Measurements from ENCODE around the gene STK39.

STK39 gene

DNA sequence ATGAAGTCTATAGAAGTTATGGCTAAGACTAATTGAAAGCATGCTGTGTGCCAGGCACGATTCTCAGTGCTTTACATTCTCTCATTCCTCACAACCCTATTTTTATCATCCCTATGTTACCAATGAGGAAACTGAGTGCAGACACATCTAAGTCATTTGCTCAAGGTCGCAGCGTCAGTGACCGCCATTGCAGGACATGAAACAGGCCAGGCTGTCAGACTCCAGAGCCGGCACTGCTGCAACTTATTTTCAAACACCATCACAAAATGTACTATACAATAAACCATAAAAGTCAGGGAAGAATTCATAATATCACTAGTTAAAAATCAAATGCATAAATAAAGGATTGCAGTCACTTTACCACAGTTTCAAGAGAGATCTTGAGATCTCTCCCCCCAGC, 5.6 kb downstream of the STK39 start:
- DNase-seq: no peak

DNA sequence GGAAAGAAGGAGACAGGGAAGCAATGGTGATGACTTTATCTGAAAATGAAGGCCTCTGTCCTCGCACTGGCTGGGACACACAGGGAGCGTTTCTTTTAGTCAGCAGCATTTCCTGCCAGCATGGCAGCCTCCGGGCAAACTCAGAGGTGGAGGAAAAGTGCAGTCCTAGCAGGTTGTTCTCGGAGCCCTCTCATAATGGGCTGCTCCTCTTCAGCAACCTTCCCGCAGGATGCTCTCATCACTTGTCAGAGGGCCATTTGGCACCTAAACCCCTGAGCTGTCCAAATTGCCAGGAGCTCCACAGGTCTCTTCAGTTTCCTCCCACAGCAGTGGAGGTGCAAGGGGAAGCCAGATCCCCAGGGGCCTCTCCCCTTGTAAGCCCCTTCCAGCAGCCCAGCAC, 6.2 kb downstream of the STK39 start:
- no peak for DNase-seq

- no peak for DNase-seq
Measured at GRCh38 chr2:168239281-168239680, 8.1 kb downstream of the STK39 start.

- DNase-seq: no peak
Measured at GRCh38 chr2:168237741-168238140, 9.7 kb downstream of the STK39 start.

DNA sequence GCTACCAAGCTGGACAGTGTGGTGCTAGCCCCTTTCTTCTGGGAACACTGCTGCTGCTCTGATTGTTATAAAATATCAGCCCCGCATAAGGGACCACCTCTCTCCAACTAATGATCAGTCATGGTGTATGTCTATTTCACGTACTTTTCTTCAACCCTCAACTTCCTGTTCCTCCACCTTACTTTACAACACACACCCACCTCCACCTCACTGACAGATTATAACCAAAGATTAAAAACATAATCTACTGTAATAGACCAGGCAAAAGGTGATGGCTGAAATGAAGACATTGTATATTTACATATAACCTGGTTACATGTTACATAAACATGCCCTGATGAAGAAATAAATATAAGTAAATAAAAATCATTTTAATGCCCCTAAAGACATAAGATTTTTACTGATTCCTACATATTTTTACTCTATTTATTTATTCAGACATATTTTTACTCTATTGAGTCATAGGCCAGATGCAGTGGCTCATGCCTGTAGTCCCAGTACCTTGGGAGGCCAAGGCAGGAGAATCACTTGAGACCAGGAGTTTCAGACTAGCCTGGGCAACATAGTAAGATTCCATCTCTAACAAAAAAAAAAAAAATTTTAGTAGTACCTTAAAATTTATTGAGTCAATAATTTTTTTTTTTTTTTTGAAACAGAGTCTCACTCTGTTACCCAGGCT, 12.8 kb downstream of the STK39 start:
- DNase-seq: no peak

- DNase-seq: no peak
Measured at GRCh38 chr2:168233726-168234406, 13.5 kb downstream of the STK39 start.

DNA sequence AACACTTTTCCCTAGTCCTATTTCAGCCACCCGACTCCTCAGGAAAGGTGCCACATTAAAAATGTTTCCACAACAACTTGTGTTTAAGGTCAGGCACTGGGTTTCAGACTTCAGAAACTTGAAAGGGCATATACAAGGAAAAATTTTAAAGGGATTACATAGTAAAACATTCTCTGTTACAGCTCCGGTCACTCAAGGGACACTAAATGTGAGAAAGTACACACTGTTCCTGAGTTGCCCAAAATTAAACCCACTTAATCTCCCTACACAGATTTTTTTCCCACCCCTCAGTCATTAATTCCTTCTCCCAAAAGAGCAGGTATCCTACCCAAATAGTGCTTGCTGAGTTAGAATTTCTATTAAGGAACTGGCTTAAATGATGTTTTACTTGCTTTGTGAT, 14.2 kb downstream of the STK39 start:
- DNase-seq: no peak

DNA sequence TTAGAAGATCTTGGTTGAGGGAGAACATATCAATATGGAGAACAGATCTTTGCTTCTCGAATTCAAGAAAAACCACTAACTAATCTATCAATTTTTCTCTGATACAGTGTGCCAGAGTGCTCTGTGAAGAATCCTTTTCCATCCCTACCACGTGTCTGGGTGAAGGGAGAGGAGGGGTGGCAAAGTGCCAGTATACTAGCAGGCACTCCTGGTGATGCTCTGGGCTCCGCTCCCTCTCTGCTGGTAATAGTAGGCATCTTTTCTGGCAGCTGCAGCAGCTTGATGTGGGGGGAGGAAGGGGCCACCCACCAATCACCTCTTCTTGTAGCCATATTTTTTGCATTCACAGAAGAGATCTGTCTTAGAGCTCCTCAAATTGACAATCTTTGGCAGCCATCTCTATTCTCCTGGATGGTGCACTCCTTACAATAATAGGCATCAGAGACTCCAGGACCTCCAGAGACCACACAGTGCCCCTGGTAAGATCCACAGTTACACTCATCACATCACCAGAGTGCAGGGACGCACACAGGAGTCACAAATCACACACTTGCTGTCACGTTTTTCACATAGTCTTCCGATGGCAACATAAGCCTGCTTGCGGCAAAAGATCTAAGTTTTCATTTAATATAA, 15.7 kb downstream of the STK39 start:
- no peak for DNase-seq

DNA sequence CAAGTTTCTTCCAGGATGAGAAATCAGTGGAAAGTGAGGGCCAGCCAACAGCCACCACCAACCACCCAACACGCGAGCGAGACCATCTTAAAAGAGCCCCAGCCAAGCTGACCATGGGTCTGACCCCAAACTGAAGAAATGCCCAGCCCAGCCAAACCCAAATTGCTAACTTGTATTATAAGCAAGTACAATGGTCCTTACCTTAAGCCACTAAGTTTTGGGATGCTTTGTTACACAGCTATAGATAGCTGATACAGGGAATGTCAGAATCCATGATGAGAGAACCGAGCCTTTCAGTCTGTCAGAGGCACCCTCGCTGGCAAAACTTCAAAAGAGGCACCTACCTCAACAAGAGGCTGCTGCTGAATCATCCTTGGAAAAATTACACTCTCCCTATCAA, 17.0 kb downstream of the STK39 start:
- no peak for DNase-seq

DNA sequence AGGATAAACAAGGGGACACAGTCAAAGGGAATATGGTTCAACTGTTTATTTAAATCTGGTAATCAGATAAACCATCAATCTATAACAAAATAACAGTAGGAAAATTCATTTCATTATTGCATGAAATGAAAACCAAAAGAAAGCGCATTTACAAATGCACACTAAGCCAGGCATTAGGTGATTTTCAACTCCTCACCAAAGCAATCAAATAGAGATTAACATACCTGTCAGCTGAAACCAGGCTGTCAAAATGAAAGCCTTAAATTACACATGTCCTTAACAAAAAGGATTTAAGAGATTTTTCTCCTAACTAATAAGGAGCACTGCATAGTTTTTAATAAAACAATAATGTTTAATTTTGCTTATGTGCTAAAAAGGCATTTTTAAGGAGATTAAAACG, 23.0 kb downstream of the STK39 start:
- DNase-seq: no peak

DNA sequence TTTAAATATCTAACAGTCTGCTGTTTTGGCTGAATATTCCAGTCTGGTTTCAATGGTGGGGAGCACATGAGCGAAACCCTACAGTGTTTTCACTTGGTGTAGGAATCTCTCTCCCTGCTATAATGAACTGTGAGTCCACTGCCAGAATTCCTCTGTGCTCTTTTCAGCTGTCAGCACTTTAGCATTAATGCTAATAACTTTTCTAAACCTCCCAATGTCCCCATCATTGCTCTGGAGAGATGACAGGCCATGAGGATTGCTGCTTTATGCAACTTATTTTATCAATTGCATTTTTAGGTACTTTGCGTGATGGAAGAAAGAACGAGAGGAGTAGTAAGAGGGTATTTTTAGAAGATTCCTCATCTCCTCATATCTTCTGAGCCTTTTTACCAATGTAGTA, 25.3 kb downstream of the STK39 start:
- DNase-seq: no peak

- peak; percentile 75 for DNase-seq
Measured at GRCh38 chr2:168220965-168221819, 26.2 kb downstream of the STK39 start.

GRCh38 chr2:168217920-168218319, 29.5 kb downstream of the STK39 start:
- no peak for DNase-seq

- DNase-seq: no peak
Measured at GRCh38 chr2:168216351-168217005, 30.9 kb downstream of the STK39 start.

DNA sequence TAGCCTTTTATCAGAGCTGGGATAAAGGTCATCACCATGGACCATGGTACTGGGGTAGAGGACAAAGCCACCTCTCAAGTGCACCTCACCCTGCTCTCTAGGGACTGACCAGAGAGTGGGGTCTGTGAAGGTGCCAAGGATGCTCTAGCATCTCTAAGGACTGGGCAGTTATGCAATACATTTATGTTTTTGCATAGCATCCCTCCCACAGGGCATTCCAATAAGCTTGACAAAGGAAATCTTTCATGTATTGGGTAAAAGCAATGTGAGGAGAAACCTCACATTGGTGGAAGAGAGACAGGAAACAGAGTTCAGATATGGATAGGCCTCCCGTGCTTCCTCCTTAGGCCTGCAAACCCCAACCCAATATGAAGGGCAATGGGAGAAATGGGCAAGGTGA, 31.6 kb downstream of the STK39 start:
- DNase-seq: no peak

DNA sequence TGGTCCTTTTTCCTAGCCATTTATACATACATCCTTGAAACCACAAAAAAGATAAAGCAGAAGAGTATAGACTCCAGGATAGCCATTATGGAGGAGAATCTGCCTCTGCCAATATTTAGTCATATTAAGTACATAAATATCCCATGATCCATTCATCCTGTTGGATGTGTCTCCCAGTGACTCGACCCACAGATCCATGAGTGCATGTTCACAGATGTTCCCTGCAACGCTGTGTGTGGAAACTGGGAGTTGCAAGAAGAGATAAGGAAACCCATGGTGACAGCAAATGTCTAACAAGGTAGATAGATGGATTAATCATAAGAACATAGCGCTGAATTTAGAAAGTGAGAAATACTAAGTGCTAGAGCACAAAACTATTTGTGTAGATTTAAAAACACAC, 34.5 kb downstream of the STK39 start:
- no peak for DNase-seq

GRCh38 chr2:168212167-168212566, 35.2 kb downstream of the STK39 start:
- no peak for DNase-seq

- no peak for DNase-seq
Measured at GRCh38 chr2:168211664-168212163, 35.7 kb downstream of the STK39 start.

- DNase-seq: no peak
Measured at GRCh38 chr2:168210895-168211570, 36.4 kb downstream of the STK39 start.

DNA sequence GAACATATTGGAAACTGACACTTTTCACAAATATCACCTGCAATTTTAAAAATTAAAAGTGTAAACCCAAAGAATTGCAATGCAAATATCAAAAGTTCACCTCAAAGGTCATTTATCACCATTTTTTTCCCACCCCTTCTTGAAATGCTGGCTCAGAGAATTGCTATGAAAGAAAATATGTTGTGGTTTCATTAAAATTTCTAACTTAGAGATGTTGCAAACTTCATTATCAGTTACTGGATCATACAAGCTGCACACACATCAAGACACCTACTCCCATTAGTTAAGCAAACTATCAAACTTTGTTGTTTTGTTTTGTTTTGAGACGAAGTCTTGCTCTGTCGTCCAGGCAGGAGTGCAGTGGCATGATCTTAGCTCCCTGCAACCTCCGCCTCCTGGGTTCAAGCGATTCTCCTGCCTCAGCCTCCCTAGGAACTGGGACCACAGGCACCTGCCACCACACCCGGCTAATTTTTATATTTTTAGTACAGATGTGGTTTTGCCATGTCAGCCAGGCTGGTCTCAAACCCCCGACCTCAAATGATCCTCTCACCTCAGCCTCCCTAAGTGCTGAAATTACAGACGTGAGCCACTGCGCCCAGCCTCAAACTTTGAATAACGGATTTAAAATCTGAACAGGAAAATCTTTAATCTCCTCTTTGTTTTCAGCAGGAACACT, 37.0 kb downstream of the STK39 start:
- DNase-seq: no peak

GRCh38 chr2:168208652-168209051, 38.7 kb downstream of the STK39 start:
- no peak for DNase-seq

- DNase-seq: no peak
Measured at GRCh38 chr2:168207851-168208250, 39.5 kb downstream of the STK39 start.

All from NCI-H2227 treated with DMSO at 0.1 percent for 48 hours (cell line).